Stimulated activated CD8-positive, alpha-beta memory T cell treated with anti-CD3 and anti-CD28 coated beads, Interleukin-15, amount 100 ng/mL, for 24 hours (primary cell): ENCODE data around the gene VPS4B.
"Not testable (repeated sequence)": the region's sequence is repeated elsewhere in the genome, so short reads cannot be mapped to it uniquely, and the experiment has no call there.

Experiments
- DNase-seq: peaks from one replicate; pipeline ENCODE4 v3.0.0-alpha.2; 2020; ENCODE audit warnings: low read depth

VPS4B gene

DNA sequence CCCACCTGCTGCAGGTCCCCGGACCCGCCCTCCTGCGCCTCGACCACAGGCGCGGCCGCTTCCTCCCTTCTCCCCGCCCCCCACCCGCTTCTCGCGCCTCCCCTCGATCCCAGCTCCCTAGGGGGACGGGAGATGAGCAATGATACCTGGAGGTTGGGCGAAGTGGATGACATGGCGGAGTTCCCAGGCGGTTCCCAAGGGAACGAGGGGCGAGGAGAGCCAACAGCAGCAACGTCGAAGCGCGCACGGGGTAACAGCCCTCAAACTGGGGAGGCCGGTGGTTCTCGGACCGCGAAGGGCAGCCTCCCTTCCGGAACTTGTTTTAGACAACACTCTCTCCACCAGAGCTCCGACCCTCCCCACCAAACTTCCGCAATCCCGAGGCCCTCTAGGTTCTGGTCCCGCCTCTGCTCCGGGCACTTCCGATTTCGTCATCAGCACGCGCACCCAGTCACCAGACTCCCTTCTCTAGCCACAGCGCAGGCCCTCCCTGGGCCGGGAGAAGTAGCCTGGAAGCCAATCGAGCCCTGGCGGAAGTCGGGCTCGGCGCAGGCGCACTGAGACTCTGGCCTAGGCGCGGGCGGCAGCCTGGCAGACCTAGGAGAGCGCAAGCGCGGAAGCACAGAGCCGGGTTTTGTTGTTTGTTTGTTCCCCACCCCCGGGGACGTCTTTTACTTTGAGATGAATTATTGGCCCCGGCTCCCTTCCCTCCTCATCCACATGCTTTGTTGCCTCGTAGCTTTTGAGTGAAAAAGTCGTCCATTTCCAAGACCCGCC, at the start of gene VPS4B:
TSS of gene VPS4B (minus strand) at position 390 of the 777 bp plus-strand sequence. CDS start at position 173, 217 bp downstream.
- peak; percentile 99 for DNase-seq

- no peak for DNase-seq
These were observed 48.5 kb upstream of the VPS4B start for GRCh38 chr18:63470751-63471150.

- no peak for DNase-seq
These were observed 46.3 kb upstream of the VPS4B start for GRCh38 chr18:63468575-63468974.

GRCh38 chr18:63467699-63468098, 45.4 kb upstream of the VPS4B start:
- no peak for DNase-seq

DNA sequence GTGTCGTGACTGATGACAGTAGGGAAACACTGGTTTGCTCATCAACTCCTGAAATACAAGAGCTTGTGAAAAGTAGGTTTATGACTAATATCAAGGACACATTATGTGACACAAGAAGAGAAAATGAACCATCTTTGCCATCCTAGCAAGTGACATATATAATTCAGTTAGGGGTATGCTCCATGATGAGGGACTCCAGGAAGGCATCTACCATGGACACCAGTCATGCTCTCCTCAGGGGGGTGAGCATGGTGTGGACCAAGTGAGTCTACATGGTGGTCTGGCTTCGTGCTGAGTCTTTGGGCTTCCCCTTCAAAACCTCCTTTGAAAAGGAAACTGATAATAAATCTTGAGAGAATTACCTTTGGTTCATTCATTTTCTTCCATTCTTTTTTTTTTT, 42.8 kb upstream of the VPS4B start:
- no peak for DNase-seq

DNA sequence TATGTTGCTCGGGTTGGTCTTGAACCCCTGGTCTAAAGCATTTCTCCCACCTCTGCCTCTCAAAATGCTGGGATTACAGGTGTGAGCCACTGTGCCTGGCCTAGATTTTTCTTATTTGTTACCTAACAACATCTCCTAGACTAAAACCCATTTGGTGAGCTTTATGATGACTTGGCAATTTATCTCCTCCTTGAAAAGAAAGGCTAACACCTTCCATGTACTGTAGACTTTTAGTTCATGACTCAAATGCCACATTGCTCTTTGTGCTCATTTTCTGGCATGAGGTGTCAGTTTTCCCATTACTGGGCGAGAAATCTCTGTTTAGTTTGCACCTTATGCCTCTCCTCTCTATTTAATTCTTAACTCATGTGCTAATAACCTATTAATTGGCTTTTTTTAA, 42.2 kb upstream of the VPS4B start:
- DNase-seq = no peak

DNA sequence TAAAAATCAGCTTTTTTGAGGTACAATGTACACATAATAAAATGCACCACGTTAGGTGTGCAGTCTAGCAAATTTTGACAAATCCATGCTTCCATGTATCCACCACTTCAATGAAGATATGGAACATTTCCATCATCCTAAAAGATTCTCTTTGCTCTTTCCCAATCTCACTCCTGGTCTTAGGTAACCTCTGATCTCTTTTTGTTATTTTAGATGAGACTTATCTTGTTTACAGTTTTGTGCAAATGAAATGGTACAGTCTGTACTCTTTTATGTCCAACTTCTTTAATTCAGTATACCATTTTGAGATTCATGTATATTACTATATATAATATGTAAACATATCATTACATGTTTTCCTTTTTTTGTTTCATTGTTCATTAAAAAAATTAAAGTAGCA, 38.1 kb upstream of the VPS4B start:
- DNase-seq = no peak

- DNase-seq = no peak
These were observed 35.7 kb upstream of the VPS4B start for GRCh38 chr18:63457977-63458376.

- no peak for DNase-seq
These were observed 32.2 kb upstream of the VPS4B start for GRCh38 chr18:63454497-63454896.

- not testable (repeated sequence) for DNase-seq
These were observed 30.5 kb upstream of the VPS4B start for GRCh38 chr18:63452751-63453150.

DNA sequence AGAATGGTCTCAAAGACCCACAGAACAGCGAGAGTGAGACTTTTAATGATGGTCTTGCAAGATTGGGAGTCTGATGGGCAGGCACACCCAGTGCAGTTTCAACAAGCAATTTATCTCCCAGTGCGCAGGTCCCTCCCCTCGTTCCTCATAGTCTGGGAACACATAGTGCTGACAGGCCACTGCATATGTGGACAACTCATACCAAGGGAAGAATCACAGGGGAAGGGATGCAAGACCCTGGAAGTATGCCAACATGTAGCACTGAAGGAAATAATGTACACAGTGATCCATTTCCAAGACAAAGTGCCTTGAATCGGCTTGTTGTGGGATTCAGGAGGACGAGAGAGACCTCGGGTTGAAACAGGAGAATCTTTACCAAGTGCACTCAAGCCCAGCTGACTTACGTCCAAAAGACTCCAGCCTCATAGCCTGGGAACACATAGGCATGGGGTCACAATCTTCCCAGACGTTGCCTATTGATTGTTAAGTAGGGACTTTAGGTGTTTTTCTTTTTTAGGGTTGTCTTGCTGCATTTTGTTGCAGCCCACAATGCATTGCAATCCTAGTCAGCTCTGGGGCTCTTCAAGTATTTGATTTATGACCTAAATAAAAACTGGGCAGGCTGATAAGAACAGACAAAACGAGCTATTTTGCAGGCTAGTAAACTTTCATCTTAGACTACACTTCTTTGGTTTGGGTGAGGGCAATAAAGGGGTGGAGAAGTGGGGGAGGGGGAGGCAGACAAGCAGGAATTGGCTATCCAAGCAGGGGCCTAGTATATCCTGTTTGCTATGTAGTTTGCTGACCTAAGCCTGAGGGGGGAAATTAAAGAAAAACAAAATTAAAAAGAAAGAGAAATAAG, 29.8 kb upstream of the VPS4B start:
- DNase-seq = no peak

- DNase-seq = no peak
These were observed 27.1 kb upstream of the VPS4B start for GRCh38 chr18:63449426-63449825.

DNA sequence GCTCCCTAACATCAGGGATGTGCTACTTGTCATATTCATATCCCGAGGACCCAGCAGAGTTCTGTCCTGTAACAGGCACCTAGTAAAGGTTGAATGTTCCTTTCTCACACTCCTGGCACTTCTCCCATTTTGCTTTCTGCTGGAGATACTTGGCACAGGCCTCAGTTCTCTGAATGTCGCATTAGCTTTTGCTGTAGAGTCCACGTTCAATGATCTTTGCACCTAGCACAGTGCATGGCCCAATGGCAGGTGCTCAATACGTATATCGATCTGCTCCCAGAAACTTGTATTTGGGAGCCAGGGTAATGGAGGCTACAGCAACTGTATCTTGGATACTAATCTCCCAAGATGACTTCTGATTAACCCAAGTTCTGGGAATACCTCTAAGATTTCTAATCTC, 24.8 kb upstream of the VPS4B start:
- DNase-seq = no peak

DNA sequence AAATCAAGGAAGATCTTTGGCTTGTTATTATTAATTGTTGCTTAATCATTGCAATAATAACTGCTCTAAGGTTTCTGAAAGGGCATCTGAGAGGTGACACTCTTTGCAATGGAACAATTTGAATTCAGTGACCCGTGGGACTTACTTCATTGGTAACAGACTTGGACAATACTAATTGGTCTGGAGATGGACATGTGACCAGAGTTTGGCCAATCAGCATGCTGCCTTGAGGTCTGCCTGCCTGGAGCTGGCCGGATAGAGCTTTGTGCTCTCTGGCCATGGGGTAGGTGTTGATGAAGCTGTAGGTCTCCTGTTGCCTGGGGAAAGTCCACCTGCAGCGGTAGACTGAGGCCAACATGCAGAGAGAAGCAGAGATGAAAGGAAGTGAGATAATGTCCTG, 24.0 kb upstream of the VPS4B start:
- DNase-seq = no peak

DNA sequence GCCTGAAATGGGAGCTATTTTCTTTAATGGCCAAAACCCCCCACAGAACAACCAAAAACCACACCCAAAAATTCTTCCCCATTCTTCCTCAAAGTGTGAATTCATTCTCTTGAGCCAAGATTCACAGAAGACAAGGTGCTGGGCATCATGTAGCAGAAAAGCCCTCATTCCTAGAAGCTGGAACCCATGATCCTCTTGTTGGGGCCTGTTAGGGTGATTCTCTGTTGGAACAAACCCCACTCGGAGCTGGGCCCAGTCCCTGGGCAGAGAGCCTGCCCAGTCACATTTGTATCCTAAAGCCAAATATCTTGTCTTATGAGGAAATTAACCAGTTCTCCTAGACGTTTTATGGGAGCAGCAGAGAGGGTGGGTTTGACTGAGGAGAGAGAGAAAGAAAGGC, 22.8 kb upstream of the VPS4B start:
- no peak for DNase-seq

- no peak for DNase-seq
These were observed 22.3 kb upstream of the VPS4B start for GRCh38 chr18:63444580-63444979.

GRCh38 chr18:63443829-63444228, 21.6 kb upstream of the VPS4B start:
- no peak for DNase-seq

- DNase-seq = no peak
These were observed 18.6 kb upstream of the VPS4B start for GRCh38 chr18:63440881-63441280.

DNA sequence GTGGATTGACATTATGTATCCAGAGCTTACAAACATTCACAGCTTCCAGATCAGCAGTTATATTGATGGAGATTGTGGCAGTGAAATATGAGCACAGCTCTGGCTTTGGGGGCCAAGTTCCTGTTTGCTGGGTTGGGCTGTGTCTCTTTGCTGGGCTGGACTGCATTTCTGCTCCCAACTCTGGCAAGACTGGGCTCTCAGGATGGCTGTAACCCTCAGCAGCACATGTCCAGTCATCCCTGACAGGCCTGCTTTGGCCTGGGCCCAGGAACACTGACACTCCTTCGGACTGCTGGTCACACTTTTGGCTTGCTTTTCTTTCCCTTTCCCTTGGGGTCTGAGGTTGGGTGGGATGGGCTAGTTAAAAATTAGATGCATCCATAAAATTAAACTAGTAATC, 17.9 kb upstream of the VPS4B start:
- no peak for DNase-seq

- DNase-seq = no peak
These were observed 17.1 kb upstream of the VPS4B start for GRCh38 chr18:63439334-63439733.

- DNase-seq = no peak
These were observed 15.9 kb upstream of the VPS4B start for GRCh38 chr18:63438181-63438580.

DNA sequence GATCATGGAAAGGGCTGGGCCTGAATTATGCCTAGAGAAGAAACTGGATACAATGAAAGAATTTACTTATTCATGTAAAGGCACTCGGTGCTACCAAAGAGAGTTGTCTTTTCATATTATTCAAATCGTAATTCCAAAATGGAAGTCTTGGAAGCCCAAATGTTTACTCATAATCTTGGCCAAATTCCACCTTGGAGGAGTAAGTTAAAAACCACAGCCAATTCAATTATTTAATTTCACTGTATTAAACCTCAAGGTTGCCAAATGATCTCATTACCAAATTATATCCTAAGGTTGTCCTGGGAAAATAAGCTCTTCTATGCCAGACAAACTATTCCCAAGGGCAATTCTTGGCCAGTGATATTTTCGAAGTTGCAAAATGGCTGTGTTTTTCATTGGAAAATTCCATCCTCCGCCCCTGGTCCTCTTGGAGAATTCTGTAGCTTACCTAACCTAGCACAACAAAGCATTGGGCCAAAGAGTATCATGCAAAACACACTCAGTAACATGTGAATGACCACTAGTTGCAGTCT, 11.1 kb upstream of the VPS4B start:
- DNase-seq = no peak

- DNase-seq = no peak
These were observed 8.9 kb upstream of the VPS4B start for GRCh38 chr18:63431180-63431579.
